Parathyroid adenoma (tissue), 2 donors: Measurements from ENCODE around the gene WDR37.
A peak's percentile ranks its signal among the peaks of the same experiment; 100 is the strongest.

Source experiments
- H2AFZ ChIP-seq: fragments of 300-600 bp; sonication (generic); one replicate; pipeline ENCODE4 v1.7.0; 2017; ENCODE audit warnings: antibody characterized with exemption, mild to moderate bottlenecking
- H3K27ac ChIP-seq: fragments of 300-600 bp; sonication (generic); one replicate; pipeline ENCODE4 v1.7.0; 2017
- H3K27me3 ChIP-seq: fragments of 300-600 bp; sonication (generic); one replicate; pipeline ENCODE4 v1.7.0; 2017; ENCODE audit warnings: low read length; ENCODE audit not compliant: control insufficient read depth, insufficient read depth
- H3K36me3 ChIP-seq: fragments of 300-600 bp; sonication (generic); one replicate; pipeline ENCODE4 v1.7.0; 2017; ENCODE audit warnings: low read length; ENCODE audit not compliant: control insufficient read depth, insufficient read depth
- H3K4me1 ChIP-seq: fragments of 300-600 bp; sonication (generic); one replicate; pipeline ENCODE4 v1.7.0; 2017; ENCODE audit warnings: control low read depth
- H3K4me2 ChIP-seq: fragments of 300-600 bp; sonication (generic); one replicate; pipeline ENCODE4 v1.7.0; 2017; ENCODE audit warnings: low read length
- H3K4me3 ChIP-seq: fragments of 300-600 bp; sonication (generic); one replicate; pipeline ENCODE4 v1.7.0; 2017; ENCODE audit warnings: low read depth, low read length
- H3K79me2 ChIP-seq: fragments of 300-600 bp; sonication (generic); one replicate; pipeline ENCODE4 v1.7.0; 2017; ENCODE audit warnings: control low read depth
- H3K9ac ChIP-seq: fragments of 300-600 bp; sonication (generic); one replicate; pipeline ENCODE4 v1.7.0; 2017; ENCODE audit warnings: mild to moderate bottlenecking
- H3K9me3 ChIP-seq: fragments of 300-600 bp; sonication (generic); one replicate; pipeline ENCODE4 v1.7.0; 2017; ENCODE audit warnings: low read length; ENCODE audit not compliant: control insufficient read depth
- CTCF ChIP-seq: fragments of 300-600 bp; sonication (generic); IDR thresholded peaks from one replicate; pipeline ENCODE4 v1.7.0; 2017; ENCODE audit warnings: antibody characterized with exemption, mild to moderate bottlenecking
- donor health status: primary hyperparathyroidism.

The WDR37 gene

GRCh38 chr10:1107679-1108078 is 51.5 kb downstream of the WDR37 start:
- Histone ChIP-seq H3K27me3 (no peaks in the 10 kb centered on the region), H3K4me1 (no peaks in the 10 kb centered on the region), H3K9ac (no peak overlapping the region), H3K9me3 (no peaks in the 10 kb centered on the region), H2AFZ (no peak overlapping the region), H3K27ac (no peak overlapping the region), H3K79me2 (peaks cover 6% of the 10 kb centered on the region), H3K36me3 (no peaks in the 10 kb centered on the region), H3K4me3 (no peak overlapping the region), H3K4me2 (no peak overlapping the region)
- TF ChIP-seq CTCF: no peak

- Histone ChIP-seq H2AFZ (no peak overlapping the region), H3K27ac (no peak overlapping the region), H3K27me3 (no peaks in the 10 kb centered on the region), H3K4me3 (no peak overlapping the region), H3K9ac (no peak overlapping the region), H3K4me2 (no peak overlapping the region), H3K4me1 (no peaks in the 10 kb centered on the region), H3K79me2 (peaks cover 5% of the 10 kb centered on the region), H3K36me3 (no peaks in the 10 kb centered on the region), H3K9me3 (no peaks in the 10 kb centered on the region)
- peak; percentile 58 for TF ChIP-seq CTCF
These were observed 53.8 kb downstream of the WDR37 start for GRCh38 chr10:1109795-1110673.

GRCh38 chr10:1110674-1111119 is 54.5 kb downstream of the WDR37 start:
- Histone ChIP-seq H3K27me3 (no peaks in the 10 kb centered on the region), H3K9ac (no peak overlapping the region), H3K9me3 (no peaks in the 10 kb centered on the region), H3K4me2 (no peak overlapping the region), H3K4me1 (no peaks in the 10 kb centered on the region), H3K36me3 (no peaks in the 10 kb centered on the region), H2AFZ (no peak overlapping the region), H3K4me3 (no peak overlapping the region), H3K27ac (no peak overlapping the region), H3K79me2 (peaks cover 5% of the 10 kb centered on the region)
- no peak for TF ChIP-seq CTCF

- H3K27me3 ChIP-seq: no peaks in the 10 kb centered on the region
- H3K36me3 ChIP-seq: no peaks in the 10 kb centered on the region
- no peaks in the 10 kb centered on the region for H3K9me3 ChIP-seq
- H3K4me1 ChIP-seq: peaks cover 2% of the 10 kb centered on the region
- H3K4me3 ChIP-seq: no peak overlapping the region
- H3K9ac ChIP-seq: no peak overlapping the region
- H3K4me2 ChIP-seq: no peak overlapping the region
- peaks cover 2% of the 10 kb centered on the region for H3K79me2 ChIP-seq
- no peak for TF ChIP-seq CTCF
- H2AFZ ChIP-seq: no peak overlapping the region
- no peak overlapping the region for H3K27ac ChIP-seq
These were observed 58.1 kb downstream of the WDR37 start for GRCh38 chr10:1114315-1114714.
